ENCODE data around the gene ZNF283. TPM values are rescaled to one million over a fixed set of nuclear protein-coding genes. Genes with fewer than 3 reads are reported as not detected.
A peak's percentile ranks its signal among the peaks of the same experiment; 100 is the strongest.
"Not testable (repeated sequence)": the region's sequence is repeated elsewhere in the genome, so short reads cannot be mapped to it uniquely, and the experiment has no call there.

ZNF283 gene
- total RNA-seq, 1 donor from 2014 or later = 9.3 TPM

- H3K4me1 Mint-ChIP-seq (ENCODE audit: unreplicated experiment) = no peaks in the 10 kb centered on the region
- no peak overlapping the region for H3K4me3 Mint-ChIP-seq (ENCODE audit: unreplicated experiment)
- H3K36me3 Mint-ChIP-seq (ENCODE audit: low read depth, unreplicated experiment) = no peaks in the 10 kb centered on the region
- H3K9me3 Mint-ChIP-seq (ENCODE audit: unreplicated experiment) = no peaks in the 10 kb centered on the region
- peak overlapping the region; percentile 80 for H3K27ac Mint-ChIP-seq (ENCODE audit: unreplicated experiment)
- no peak for DNase-seq (ENCODE audit: low spot score)
- H3K27me3 Mint-ChIP-seq (ENCODE audit: unreplicated experiment) = peaks cover 24% of the 10 kb centered on the region
- no peak for TF ChIP-seq CTCF (IDR thresholded peaks at IDR 0.05; ENCODE audit: unreplicated experiment)
Measured at GRCh38 chr19:43799502-43800142, 27.5 kb upstream of the ZNF283 start.

GRCh38 chr19:43802216-43802951, 24.7 kb upstream of the ZNF283 start, which contains the start of gene LYPD5:
TSS of gene LYPD5 (minus strand) at chr19:43802447. CDS start at chr19:43802380, 67 bp downstream.
- Mint-ChIP-seq H3K4me3 (ENCODE audit: unreplicated experiment) (no peak within 1 kb of the TSS), H3K27me3 (ENCODE audit: unreplicated experiment) (peaks cover 19% of the 10 kb centered on the region), H3K36me3 (ENCODE audit: low read depth, unreplicated experiment) (no peaks in the 10 kb centered on the region), H3K27ac (ENCODE audit: unreplicated experiment) (no peak within 1 kb of the TSS), H3K4me1 (ENCODE audit: unreplicated experiment) (no peaks in the 10 kb centered on the region), H3K9me3 (ENCODE audit: unreplicated experiment) (no peaks in the 10 kb centered on the region)
- no peak for TF ChIP-seq CTCF (IDR thresholded peaks at IDR 0.05; ENCODE audit: unreplicated experiment)
- DNase-seq (ENCODE audit: low spot score) = no peak

- no peak overlapping the region for H3K27ac Mint-ChIP-seq (ENCODE audit: unreplicated experiment)
Measured at GRCh38 chr19:43804432-43804831, 22.7 kb upstream of the ZNF283 start.

GRCh38 chr19:43806401-43806800, 20.7 kb upstream of the ZNF283 start:
- not testable (repeated sequence) for H3K27ac Mint-ChIP-seq (ENCODE audit: unreplicated experiment); H3K4me3 Mint-ChIP-seq (ENCODE audit: unreplicated experiment); H3K4me1 Mint-ChIP-seq (ENCODE audit: unreplicated experiment); H3K27me3 Mint-ChIP-seq (ENCODE audit: unreplicated experiment); DNase-seq (ENCODE audit: low spot score); H3K36me3 Mint-ChIP-seq (ENCODE audit: low read depth, unreplicated experiment); H3K9me3 Mint-ChIP-seq (ENCODE audit: unreplicated experiment)

More at GRCh38 chr19:43804432-43804831, 22.7 kb upstream of the ZNF283 start:
- no peak for DNase-seq (ENCODE audit: low spot score)
- H3K9me3 Mint-ChIP-seq (ENCODE audit: unreplicated experiment) = no peaks in the 10 kb centered on the region
- no peaks in the 10 kb centered on the region for H3K36me3 Mint-ChIP-seq (ENCODE audit: low read depth, unreplicated experiment)
- H3K4me1 Mint-ChIP-seq (ENCODE audit: unreplicated experiment) = no peaks in the 10 kb centered on the region
- TF ChIP-seq CTCF (IDR thresholded peaks at IDR 0.05; ENCODE audit: unreplicated experiment) = no peak
- H3K27me3 Mint-ChIP-seq (ENCODE audit: unreplicated experiment) = peaks cover 8% of the 10 kb centered on the region
- no peak overlapping the region for H3K4me3 Mint-ChIP-seq (ENCODE audit: unreplicated experiment)

GRCh38 chr19:43806848-43807247, 20.3 kb upstream of the ZNF283 start:
- Mint-ChIP-seq H3K4me1 (ENCODE audit: unreplicated experiment) (no peaks in the 10 kb centered on the region), H3K9me3 (ENCODE audit: unreplicated experiment) (no peaks in the 10 kb centered on the region), H3K27me3 (ENCODE audit: unreplicated experiment) (peaks cover 2% of the 10 kb centered on the region), H3K36me3 (ENCODE audit: low read depth, unreplicated experiment) (no peaks in the 10 kb centered on the region), H3K27ac (ENCODE audit: unreplicated experiment) (no peak overlapping the region), H3K4me3 (ENCODE audit: unreplicated experiment) (no peak overlapping the region)
- no peak for DNase-seq (ENCODE audit: low spot score)
- TF ChIP-seq CTCF (IDR thresholded peaks at IDR 0.05; ENCODE audit: unreplicated experiment) = no peak

All from endothelial cell (in vitro differentiated cells).